Glomerular visceral epithelial cell (primary cell): ENCODE measurements around the gene PPP1R1C.

ENCODE experiments used
- DNase-seq: peaks from one replicate; pipeline ENCODE4 v3.0.0-alpha.2; 2016; ENCODE audit errors: extremely low spot score

PPP1R1C gene

GRCh38 chr2:182113334-182113733 lies 127.7 kb downstream of the PPP1R1C start:
- DNase-seq, result no peak

- no peak for DNase-seq
Measured at GRCh38 chr2:182115258-182115657, 129.6 kb downstream of the PPP1R1C start.

GRCh38 chr2:182116774-182117173 lies 131.1 kb downstream of the PPP1R1C start:
- no peak for DNase-seq

- peak; percentile 42 for DNase-seq
Measured at GRCh38 chr2:182117196-182117595, 131.5 kb downstream of the PPP1R1C start.

- no peak for DNase-seq
Measured at GRCh38 chr2:182128821-182129707, 143.4 kb downstream of the PPP1R1C start.

GRCh38 chr2:182132605-182133004 lies 147.0 kb downstream of the PPP1R1C start:
- DNase-seq, result no peak

GRCh38 chr2:182133195-182133891 lies 147.7 kb downstream of the PPP1R1C start:
- DNase-seq, result no peak

- DNase-seq, result no peak
Measured at GRCh38 chr2:182134201-182134600, 148.5 kb downstream of the PPP1R1C start.

- no peak for DNase-seq
Measured at GRCh38 chr2:182142062-182142461, 156.4 kb downstream of the PPP1R1C start.

- DNase-seq, result peak; percentile 25
Measured at GRCh38 chr2:182144041-182144775, 158.6 kb downstream of the PPP1R1C start.

GRCh38 chr2:182144776-182145165 lies 159.1 kb downstream of the PPP1R1C start:
- DNase-seq, result peak; percentile 29

GRCh38 chr2:182148344-182148743 lies 162.7 kb downstream of the PPP1R1C start:
- DNase-seq, result no peak

- DNase-seq, result no peak
Measured at GRCh38 chr2:182163878-182164277, 178.2 kb downstream of the PPP1R1C start.

- no peak for DNase-seq
Measured at GRCh38 chr2:182164686-182165085, 179.0 kb downstream of the PPP1R1C start.

- no peak for DNase-seq
Measured at GRCh38 chr2:182165202-182165601, 179.5 kb downstream of the PPP1R1C start.

- no peak for DNase-seq
Measured at GRCh38 chr2:182166406-182166805, 180.8 kb downstream of the PPP1R1C start.

GRCh38 chr2:182166841-182167240 lies 181.2 kb downstream of the PPP1R1C start:
- no peak for DNase-seq
